Measurements from ENCODE around the gene KLF11. TPM values are rescaled to one million over a fixed set of nuclear protein-coding genes. Genes with fewer than 3 reads are reported as not detected.

KLF11 gene
- total and polyA plus RNA-seq, 9 donors, result 12.5 to 24.3 (median 21.4) TPM

DNA sequence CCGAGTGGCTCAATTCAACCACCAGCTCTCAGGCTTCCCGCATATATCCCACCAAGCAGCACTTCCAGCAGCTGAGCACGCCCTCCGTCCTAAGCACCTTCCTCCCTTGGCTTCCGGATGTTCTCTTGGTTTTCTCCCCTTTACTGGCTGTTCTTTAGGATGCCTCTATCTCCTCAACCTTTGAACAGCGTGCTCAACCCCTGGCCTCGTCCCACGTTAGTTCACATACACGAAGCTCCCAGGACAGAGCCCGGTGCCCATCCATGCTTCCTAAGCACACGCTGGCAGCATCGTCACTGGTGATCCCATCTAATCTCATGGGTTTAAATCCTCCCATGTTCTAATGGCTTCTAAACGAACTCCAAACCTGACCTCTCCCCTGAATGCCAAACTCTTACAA lies 33.2 kb downstream of the KLF11 start:
- Histone ChIP-seq H3K4me3 (ENCODE audit: low read length) (no peak overlapping the region), H3K4me1 (ENCODE audit: control insufficient read depth, insufficient read depth, low read length) (peaks cover 31% of the 10 kb centered on the region), H3K9me3 (replicated peaks; ENCODE audit: control insufficient read depth, low read depth, low read length) (no peaks in the 10 kb centered on the region), H3K27ac (ENCODE audit: low read length) (no peak overlapping the region), H3K27me3 (ENCODE audit: control insufficient read depth, insufficient read depth, low read length) (peaks cover 56% of the 10 kb centered on the region), H3K36me3 (ENCODE audit: control insufficient read depth, insufficient read depth, low read length) (no peaks in the 10 kb centered on the region)
- WGBS (ENCODE audit: insufficient coverage), result 69% methylated on average over 13 of the region's 13 CpGs
- no peak for DNase-seq

DNA sequence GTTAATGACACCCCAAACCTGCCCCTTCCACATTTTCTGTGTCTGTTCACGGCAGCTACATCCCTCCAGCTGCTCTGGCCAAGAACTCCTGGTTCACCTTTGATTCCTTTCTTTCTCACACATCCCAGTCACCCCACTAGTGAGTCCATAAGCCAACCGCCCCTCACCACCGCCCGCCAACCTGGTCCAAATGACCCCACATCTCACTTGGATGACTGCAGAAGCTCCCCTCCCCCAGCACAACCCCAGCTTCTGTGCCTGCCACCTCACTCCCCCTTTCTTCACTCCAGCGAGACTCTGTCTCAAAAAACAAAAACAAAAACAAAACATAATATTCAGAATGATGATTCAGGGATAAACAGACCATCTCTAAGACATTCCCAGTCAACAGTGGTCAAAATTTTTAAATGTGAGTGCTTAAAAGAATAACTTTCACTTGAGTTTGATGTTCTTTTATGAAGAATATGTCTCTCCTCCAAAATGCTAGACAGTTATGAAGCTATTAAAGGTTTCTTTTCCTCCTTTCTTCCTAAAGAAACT lies 33.7 kb downstream of the KLF11 start:
- Histone ChIP-seq H3K36me3 (ENCODE audit: control insufficient read depth, insufficient read depth, low read length) (no peaks in the 10 kb centered on the region), H3K27ac (ENCODE audit: low read length) (no peak overlapping the region), H3K4me1 (ENCODE audit: control insufficient read depth, insufficient read depth, low read length) (peaks cover 31% of the 10 kb centered on the region), H3K9me3 (replicated peaks; ENCODE audit: control insufficient read depth, low read depth, low read length) (no peaks in the 10 kb centered on the region), H3K4me3 (ENCODE audit: low read length) (no peak overlapping the region), H3K27me3 (ENCODE audit: control insufficient read depth, insufficient read depth, low read length) (peaks cover 62% of the 10 kb centered on the region)
- DNase-seq, result no peak
- WGBS (ENCODE audit: insufficient coverage), result 90% methylated on average over 4 of the region's 5 CpGs

DNA sequence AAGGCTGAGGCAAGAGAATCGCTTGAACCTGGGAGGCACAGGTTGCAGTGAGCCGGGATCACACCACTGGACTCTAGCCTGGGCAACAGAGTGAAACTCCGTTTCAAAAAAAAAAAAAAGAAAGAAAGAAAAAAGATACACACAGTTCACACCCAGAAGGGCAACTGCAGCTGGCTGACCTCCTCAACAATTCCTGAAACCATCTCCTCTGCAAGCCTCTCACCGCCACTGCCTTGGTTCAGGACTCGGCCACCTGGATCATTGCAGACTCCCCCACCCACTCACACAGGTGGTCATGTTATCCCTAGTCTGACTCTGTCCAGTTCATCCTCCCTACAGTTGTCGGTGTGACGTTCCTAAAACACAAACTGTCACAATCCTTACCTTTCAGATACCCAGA lies 34.7 kb downstream of the KLF11 start:
- DNase-seq, result no peak
- Histone ChIP-seq H3K9me3 (replicated peaks; ENCODE audit: control insufficient read depth, low read depth, low read length) (no peaks in the 10 kb centered on the region), H3K36me3 (ENCODE audit: control insufficient read depth, insufficient read depth, low read length) (no peaks in the 10 kb centered on the region), H3K27me3 (ENCODE audit: control insufficient read depth, insufficient read depth, low read length) (peaks cover 71% of the 10 kb centered on the region), H3K27ac (ENCODE audit: low read length) (no peak overlapping the region), H3K4me1 (ENCODE audit: control insufficient read depth, insufficient read depth, low read length) (peaks cover 26% of the 10 kb centered on the region), H3K4me3 (ENCODE audit: low read length) (no peak overlapping the region)
- WGBS (ENCODE audit: insufficient coverage), result 81% methylated on average over 5 of the region's 7 CpGs

DNA sequence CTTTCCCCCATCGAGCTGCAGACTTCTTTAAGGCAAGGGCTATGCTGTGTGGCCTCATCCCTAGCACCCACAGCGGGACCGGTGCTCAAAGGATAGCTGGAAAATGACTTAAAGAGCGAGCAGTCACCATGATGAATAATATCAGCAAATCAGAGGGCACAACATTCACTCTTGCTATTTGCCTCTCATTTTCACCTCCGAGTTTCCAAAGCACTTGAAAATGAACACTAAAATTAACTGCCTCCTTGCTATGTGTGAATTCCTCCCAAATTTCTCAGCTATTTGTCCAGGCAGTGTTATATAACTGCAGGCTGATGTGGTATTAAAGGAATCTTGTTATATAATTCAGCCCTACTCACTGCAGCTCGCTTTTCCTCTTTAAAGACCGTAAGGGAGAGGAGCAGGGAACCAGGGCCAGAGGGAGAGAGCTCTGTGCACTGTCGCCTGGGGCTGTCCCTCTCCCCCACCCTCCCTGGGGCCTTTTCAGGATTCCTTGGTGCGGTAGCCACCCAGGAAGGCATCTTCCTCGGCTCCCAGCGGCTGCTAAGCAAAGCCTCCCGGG lies 35.4 kb downstream of the KLF11 start:
- Histone ChIP-seq H3K36me3 (ENCODE audit: control insufficient read depth, insufficient read depth, low read length) (no peaks in the 10 kb centered on the region), H3K27ac (ENCODE audit: low read length) (no peak overlapping the region), H3K9me3 (replicated peaks; ENCODE audit: control insufficient read depth, low read depth, low read length) (no peaks in the 10 kb centered on the region), H3K4me1 (ENCODE audit: control insufficient read depth, insufficient read depth, low read length) (peaks cover 21% of the 10 kb centered on the region), H3K4me3 (ENCODE audit: low read length) (peak overlapping the region; percentile 36), H3K27me3 (ENCODE audit: control insufficient read depth, insufficient read depth, low read length) (peaks cover 79% of the 10 kb centered on the region)
- WGBS (ENCODE audit: insufficient coverage), result 17% methylated on average over 7 of the region's 12 CpGs
- DNase-seq, result no peak

DNA sequence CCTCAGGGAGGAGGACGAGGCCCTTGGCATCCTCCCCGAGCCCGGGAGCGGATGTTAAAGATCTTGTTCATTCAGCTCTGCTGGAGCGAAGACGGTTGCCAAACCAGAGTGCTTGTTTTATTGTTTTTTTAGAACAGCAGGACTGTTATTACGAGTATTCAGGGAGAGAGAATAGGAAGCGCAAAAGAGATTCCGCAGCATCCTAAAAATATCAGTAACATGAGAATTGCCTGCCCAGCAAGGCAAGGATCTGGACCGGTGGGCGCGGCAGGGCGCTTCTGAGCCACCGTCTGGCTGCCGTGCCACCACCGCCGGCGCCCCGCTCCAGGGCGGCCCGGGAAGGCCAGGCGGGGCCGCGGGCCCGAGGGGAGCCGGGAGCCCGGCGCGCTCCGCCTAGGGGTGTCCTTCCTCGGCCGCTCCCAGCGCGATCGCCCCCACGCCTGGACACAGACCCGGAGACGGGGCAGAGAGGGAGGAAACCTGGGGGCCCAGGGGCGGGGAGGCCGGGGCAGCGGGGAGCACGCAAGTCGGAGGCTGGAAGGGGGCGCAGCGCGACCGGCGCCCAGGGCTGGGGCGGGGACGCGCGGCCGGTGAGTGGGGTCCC lies 36.0 kb downstream of the KLF11 start:
- Histone ChIP-seq H3K27me3 (ENCODE audit: control insufficient read depth, insufficient read depth, low read length) (peaks cover 83% of the 10 kb centered on the region), H3K4me3 (ENCODE audit: low read length) (peak overlapping the region; percentile 36), H3K27ac (ENCODE audit: low read length) (no peak overlapping the region), H3K9me3 (replicated peaks; ENCODE audit: control insufficient read depth, low read depth, low read length) (no peaks in the 10 kb centered on the region), H3K4me1 (ENCODE audit: control insufficient read depth, insufficient read depth, low read length) (peaks cover 20% of the 10 kb centered on the region), H3K36me3 (ENCODE audit: control insufficient read depth, insufficient read depth, low read length) (no peaks in the 10 kb centered on the region)
- 2% methylated on average over 53 of the region's 53 CpGs for WGBS (ENCODE audit: insufficient coverage)
- DNase-seq, result peak; percentile 80

DNA sequence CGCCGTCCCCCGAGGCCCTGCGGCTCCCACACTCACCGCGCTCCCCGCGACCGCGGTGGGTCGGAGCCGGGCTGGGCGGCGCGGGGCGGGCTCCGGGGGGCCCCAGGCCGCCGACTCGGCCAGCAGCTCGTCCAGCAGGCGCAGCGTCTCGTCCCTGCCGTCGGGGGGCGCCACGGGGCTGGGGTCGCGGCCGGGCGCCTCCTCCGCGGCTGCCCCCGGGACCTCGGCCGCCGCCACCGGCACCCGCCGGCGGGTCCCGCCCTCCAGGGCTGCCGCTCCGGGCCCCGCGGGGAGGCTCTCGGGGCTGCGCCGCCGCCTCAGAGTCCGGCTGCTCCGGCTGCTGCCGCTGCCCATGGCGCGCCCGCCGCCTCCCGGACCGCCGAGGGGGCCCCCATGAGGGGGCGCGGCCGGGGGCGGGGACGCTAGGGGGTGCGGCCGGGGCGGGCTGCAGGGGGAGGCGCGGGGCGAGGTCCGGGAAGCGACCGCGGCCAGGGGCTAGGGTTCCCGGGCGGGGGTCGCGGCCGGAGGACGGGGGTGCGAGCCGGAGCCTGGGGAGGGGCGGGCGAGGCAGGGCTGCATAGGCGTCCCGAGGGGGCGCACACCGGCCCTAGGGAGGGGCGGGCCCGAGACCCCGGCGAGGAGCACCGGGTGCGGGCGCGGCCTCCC lies 36.7 kb downstream of the KLF11 start, which contains the start of gene CYS1:
Gene CYS1 (minus strand): TSS at position 542 of the 666 bp plus-strand sequence. CDS start 188 bp downstream, at position 354.
- DNase-seq, result no peak
- WGBS (ENCODE audit: insufficient coverage), result under 1% methylated on average over 90 of the region's 98 CpGs

DNA sequence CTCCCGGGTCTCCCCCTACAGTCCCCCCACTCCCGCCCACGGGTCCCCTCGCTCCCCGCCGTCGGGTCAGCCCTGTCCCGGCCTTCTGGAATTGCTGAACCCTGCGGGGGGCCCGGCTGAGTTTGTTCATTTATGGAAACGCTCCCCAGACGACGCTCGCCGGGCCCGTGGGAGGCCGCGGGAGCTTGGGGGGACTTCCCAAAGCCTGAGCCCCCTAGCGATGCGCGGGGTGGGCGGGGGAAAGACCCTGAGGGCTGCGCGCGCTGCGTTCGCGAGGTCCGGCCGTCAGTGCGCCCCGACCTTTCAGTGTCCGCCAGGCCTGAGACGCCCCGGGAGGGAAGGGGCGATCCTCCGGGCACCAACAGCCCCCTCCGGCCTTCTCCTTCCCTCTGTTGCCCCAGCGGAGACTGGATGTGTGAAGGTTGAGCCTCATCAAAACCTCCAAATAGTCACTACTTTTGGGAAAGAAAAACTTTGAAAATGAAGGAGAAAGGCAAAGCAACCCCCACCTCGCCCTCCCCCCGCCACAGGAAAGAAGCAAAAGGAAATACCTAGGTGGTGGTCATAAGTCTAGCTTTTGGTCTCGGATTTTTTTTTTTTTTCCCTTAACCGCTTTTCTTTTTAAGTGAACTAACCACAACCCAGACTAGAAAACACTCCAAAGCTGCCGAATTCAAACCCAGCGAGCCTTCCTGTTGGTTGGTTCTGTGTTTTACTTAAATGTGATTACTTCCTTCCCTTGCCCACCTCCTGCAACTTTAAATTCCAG lies 37.4 kb downstream of the KLF11 start:
- Histone ChIP-seq H3K4me3 (ENCODE audit: low read length) (peak overlapping the region; percentile 10), H3K36me3 (ENCODE audit: control insufficient read depth, insufficient read depth, low read length) (no peaks in the 10 kb centered on the region), H3K9me3 (replicated peaks; ENCODE audit: control insufficient read depth, low read depth, low read length) (no peaks in the 10 kb centered on the region), H3K27me3 (ENCODE audit: control insufficient read depth, insufficient read depth, low read length) (peaks cover 86% of the 10 kb centered on the region), H3K27ac (ENCODE audit: low read length) (no peak overlapping the region), H3K4me1 (ENCODE audit: control insufficient read depth, insufficient read depth, low read length) (peaks cover 20% of the 10 kb centered on the region)
- DNase-seq, result no peak
- WGBS (ENCODE audit: insufficient coverage), result 1% methylated on average over 24 of the region's 45 CpGs

More for the DNA sequence above, 36.7 kb downstream of the KLF11 start, which contains the start of gene CYS1:
- Histone ChIP-seq H3K27me3 (ENCODE audit: control insufficient read depth, insufficient read depth, low read length) (peaks cover 86% of the 10 kb centered on the region), H3K36me3 (ENCODE audit: control insufficient read depth, insufficient read depth, low read length) (no peaks in the 10 kb centered on the region), H3K27ac (ENCODE audit: low read length) (no peak within 1 kb of the TSS), H3K4me3 (ENCODE audit: low read length) (peak within 1 kb of the TSS; percentile 36), H3K4me1 (ENCODE audit: control insufficient read depth, insufficient read depth, low read length) (peaks cover 20% of the 10 kb centered on the region), H3K9me3 (replicated peaks; ENCODE audit: control insufficient read depth, low read depth, low read length) (no peaks in the 10 kb centered on the region)

DNA sequence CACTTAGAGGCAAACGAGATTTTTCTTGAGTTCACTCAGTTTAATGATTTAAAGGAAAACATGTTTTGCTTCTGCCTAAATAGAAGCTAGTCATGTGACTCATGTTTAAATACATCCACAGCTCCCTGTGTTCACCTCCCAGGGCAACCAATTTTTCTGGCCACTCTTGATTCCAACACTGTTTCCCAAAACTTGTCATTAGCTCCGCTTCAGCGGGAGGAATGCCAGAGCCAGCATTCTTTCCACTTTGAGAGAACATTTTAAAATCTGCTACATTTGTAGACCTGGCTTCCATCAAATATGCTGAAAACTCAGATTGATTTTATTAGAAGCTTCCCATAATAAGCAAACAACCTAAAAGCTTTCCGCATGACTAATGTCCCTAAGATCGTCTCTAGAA lies 39.7 kb downstream of the KLF11 start:
- Histone ChIP-seq H3K9me3 (replicated peaks; ENCODE audit: control insufficient read depth, low read depth, low read length) (no peaks in the 10 kb centered on the region), H3K4me3 (ENCODE audit: low read length) (no peak overlapping the region), H3K27ac (ENCODE audit: low read length) (no peak overlapping the region), H3K36me3 (ENCODE audit: control insufficient read depth, insufficient read depth, low read length) (no peaks in the 10 kb centered on the region), H3K27me3 (ENCODE audit: control insufficient read depth, insufficient read depth, low read length) (peaks cover 72% of the 10 kb centered on the region), H3K4me1 (ENCODE audit: control insufficient read depth, insufficient read depth, low read length) (peaks cover 20% of the 10 kb centered on the region)
- peak; percentile 74 for DNase-seq
- WGBS (ENCODE audit: insufficient coverage), result 23% methylated on average over 2 of the region's 5 CpGs

DNA sequence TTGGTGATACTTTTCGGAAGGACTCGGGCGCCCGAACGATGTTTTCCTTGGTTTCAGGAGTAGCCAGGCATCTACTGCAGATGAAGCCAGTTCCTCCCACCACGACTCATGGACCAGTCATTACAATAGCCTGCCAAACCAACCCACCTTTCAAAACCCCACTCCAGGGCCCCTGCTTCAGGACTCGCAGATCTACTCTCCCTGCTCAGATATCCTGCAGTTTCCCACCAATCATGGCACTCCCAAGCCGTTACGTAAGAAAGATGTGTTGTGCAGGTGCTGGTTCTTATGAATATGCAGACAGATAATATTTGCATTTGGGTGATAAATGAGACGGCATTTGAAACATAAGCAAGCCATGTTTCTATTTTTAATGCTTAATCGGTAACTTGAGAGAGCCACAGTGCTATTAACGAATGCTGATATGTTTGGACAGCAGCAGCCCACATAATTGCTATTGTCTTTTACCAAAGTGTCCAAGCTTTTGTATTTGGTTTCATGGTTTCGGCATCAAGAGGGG lies 40.4 kb downstream of the KLF11 start:
- H3K27ac ChIP-seq (ENCODE audit: low read length), result no peak overlapping the region
- peaks cover 66% of the 10 kb centered on the region for H3K27me3 ChIP-seq (ENCODE audit: control insufficient read depth, insufficient read depth, low read length)
- DNase-seq, result no peak
- no peaks in the 10 kb centered on the region for H3K9me3 ChIP-seq (replicated peaks; ENCODE audit: control insufficient read depth, low read depth, low read length)
- H3K36me3 ChIP-seq (ENCODE audit: control insufficient read depth, insufficient read depth, low read length), result no peaks in the 10 kb centered on the region
- peaks cover 13% of the 10 kb centered on the region for H3K4me1 ChIP-seq (ENCODE audit: control insufficient read depth, insufficient read depth, low read length)
- no peak overlapping the region for H3K4me3 ChIP-seq (ENCODE audit: low read length)
- 54% methylated on average over 6 of the region's 13 CpGs for WGBS (ENCODE audit: insufficient coverage)

Data from muscle of leg (tissue), 11 donors.